ENCODE measurements around the gene IL17A.
A peak's percentile ranks its signal among the peaks of the same experiment; 100 is the strongest.

The IL17A gene

GRCh38 chr6:52216932-52217575 lies 30.9 kb downstream of the IL17A start:
- no peak for DNase-seq (ENCODE audit: low spot score)

- no peak for DNase-seq (ENCODE audit: low spot score)
Measured at GRCh38 chr6:52217761-52218160, 31.6 kb downstream of the IL17A start.

GRCh38 chr6:52221302-52221701 lies 35.1 kb downstream of the IL17A start:
- DNase-seq (ENCODE audit: low spot score), result no peak

GRCh38 chr6:52227495-52227894 lies 41.3 kb downstream of the IL17A start:
- no peak for DNase-seq (ENCODE audit: low spot score)

GRCh38 chr6:52230685-52231084 lies 44.5 kb downstream of the IL17A start:
- DNase-seq (ENCODE audit: low spot score), result no peak

- no peak for DNase-seq (ENCODE audit: low spot score)
Measured at GRCh38 chr6:52231406-52232127, 45.4 kb downstream of the IL17A start.

- DNase-seq (ENCODE audit: low spot score), result no peak
Measured at GRCh38 chr6:52233005-52233404, 46.8 kb downstream of the IL17A start.

- DNase-seq (ENCODE audit: low spot score), result peak; percentile 40
Measured at GRCh38 chr6:52233975-52234823, 48.0 kb downstream of the IL17A start.
